RWPE1 (cell line): Measurements from ENCODE around the gene LZTR1.

Source experiments
- CTCF ChIA-PET: fragments of 350-600 bp; sonication (Branson Sonifier 250); formaldehyde crosslinking; extraction: SDS; loops from one replicate; lab custom pipeline; 2021; lab: Yijun Ruan, JAX
- POLR2A ChIA-PET: fragments of 400-600 bp; formaldehyde crosslinking; extraction: SDS; loops from one replicate; lab custom pipeline; 2020; ENCODE audit warnings: antibody characterized with exemption; ENCODE audit not compliant: low non-redundant PET; lab: Yijun Ruan, JAX
- DNase-seq: peaks from one replicate; pipeline ENCODE4 v3.0.0; 2012; ENCODE audit warnings: low spot score
- H3K27ac ChIP-seq: fragments of 450-650 bp; 2 replicates; pipeline ENCODE4 v1.5.1; 2017
- CTCF ChIP-seq: fragments of 450-650 bp; conservative IDR thresholded peaks from 2 replicates; pipeline ENCODE4 v1.5.1; 2017; ENCODE audit warnings: low read depth, mild to moderate bottlenecking

LZTR1 gene

GRCh38 chr22:20951932-20952380, 30.1 kb upstream of the LZTR1 start:
- POLR2A ChIA-PET, result no interaction called here
- no peak for TF ChIP-seq CTCF
- peak overlapping the region; percentile 94 for H3K27ac ChIP-seq
- no peak for DNase-seq
- CTCF ChIA-PET, result no interaction called here

GRCh38 chr22:20952544-20953341, 29.4 kb upstream of the LZTR1 start:
- peak overlapping the region; percentile 94 for H3K27ac ChIP-seq
- no peak for DNase-seq
- CTCF ChIA-PET, result interaction anchor here (0.6 to 0.7 kb wide), 2 partner anchors 14 to 68 kb away, joined by 3 read pairs; no protein-coding TSS in a partner anchor
- no peak for TF ChIP-seq CTCF
- POLR2A ChIA-PET, result no interaction called here

DNA sequence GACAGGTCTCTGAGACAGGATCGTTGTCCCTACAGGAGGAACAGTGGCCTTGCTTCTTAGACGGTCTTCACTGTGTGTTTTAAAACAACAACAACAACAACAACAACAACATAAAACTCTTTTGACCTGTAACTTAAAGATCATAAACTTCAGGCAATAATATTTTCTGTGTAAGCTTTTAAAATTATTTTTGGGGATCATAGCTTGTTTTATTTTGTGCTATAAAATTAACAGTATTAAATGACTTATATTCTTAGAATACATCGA, 28.8 kb upstream of the LZTR1 start:
- ChIA-PET POLR2A (no interaction called here), CTCF (interaction anchor here (0.6 to 0.7 kb wide), 2 partner anchors 14 to 68 kb away, joined by 3 read pairs; no protein-coding TSS in a partner anchor)
- H3K27ac ChIP-seq, result peak overlapping the region; percentile 94
- DNase-seq, result no peak
- no peak for TF ChIP-seq CTCF

- ChIA-PET CTCF (interaction anchor here (0.6 to 0.7 kb wide), 2 partner anchors 15 to 69 kb away, joined by 3 read pairs; no protein-coding TSS in a partner anchor), POLR2A (no interaction called here)
- TF ChIP-seq CTCF, result no peak
- peak overlapping the region; percentile 94 for H3K27ac ChIP-seq
- peak; percentile 67 for DNase-seq
Measured at GRCh38 chr22:20953668-20954500, 28.2 kb upstream of the LZTR1 start.

DNA sequence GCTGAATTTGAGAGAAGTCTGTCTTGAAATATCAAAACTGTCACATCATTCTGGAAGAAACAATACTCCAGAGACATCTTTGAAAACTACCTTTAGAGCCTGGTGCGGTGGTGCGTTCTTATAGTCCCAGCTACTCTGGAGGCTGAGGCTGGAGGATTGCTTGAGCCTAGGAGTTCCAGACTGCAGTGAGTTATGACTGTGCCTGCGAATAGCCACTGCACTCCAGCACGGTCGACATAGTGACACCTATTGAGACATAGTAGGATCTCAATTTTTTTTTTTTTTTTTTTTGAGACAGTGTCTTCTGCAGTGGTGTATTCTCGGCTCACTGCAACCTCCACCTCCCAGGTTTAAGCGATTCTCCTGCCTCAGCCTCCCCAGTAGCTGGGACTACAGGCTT, 26.5 kb upstream of the LZTR1 start:
- POLR2A ChIA-PET, result no interaction called here
- no peak for DNase-seq
- no peak for TF ChIP-seq CTCF
- peak overlapping the region; percentile 84 for H3K27ac ChIP-seq
- CTCF ChIA-PET, result interaction anchor here (1.2 kb wide), 1 partner anchor 39 kb away, joined by 8 read pairs; the partner anchor contains the start of gene CRKL
